GM12872 (cell line): ENCODE data around the gene KCNJ5.

Source experiments
- CTCF ChIP-seq: IDR thresholded peaks from 3 replicates; pipeline ENCODE4 v1.5.1; 2011; ENCODE audit warnings: low read depth, mild to moderate bottlenecking, low read length, moderate library complexity; ENCODE audit not compliant: insufficient read depth

Gene KCNJ5

DNA sequence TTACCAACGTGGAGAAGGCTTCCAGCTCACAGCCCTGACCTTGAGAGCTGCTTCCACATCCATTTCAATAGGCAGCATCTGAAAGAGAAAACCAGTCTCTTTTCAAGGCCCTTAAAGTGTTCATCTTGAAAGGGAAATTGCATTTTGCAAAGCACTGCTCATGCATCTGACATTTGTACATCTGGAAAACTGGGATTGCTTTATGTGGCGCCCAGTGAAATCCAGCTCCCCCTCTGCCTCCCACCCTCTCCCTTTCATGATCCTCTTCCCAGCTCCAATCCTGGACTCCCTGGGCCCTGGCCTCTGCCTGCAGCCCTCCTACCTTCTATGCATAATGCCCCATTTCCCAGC, 34.1 kb downstream of the KCNJ5 start:
- TF ChIP-seq CTCF: no peak

DNA sequence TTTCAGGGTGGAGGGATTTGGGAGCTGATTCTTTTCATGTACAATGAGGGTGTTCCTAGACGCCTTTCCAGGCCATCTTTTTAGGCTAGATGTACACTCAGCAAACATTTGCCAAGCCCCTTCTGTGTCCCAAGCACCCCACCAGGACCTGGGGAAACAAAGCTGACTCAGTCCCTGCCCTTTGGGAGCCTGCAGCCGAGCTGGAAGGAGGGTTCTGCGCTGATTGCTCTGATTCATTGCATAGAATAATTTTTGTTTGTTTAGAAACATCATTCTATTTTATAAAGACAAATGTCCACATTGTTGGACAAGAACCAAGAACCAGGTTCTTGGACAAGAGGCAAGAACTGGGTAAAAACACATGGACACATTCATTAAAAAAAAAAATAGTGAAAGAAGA, 34.8 kb downstream of the KCNJ5 start:
- no peak for TF ChIP-seq CTCF

GRCh38 chr11:128926437-128927107, 35.4 kb downstream of the KCNJ5 start:
- TF ChIP-seq CTCF: no peak

GRCh38 chr11:128927108-128927461, 35.9 kb downstream of the KCNJ5 start:
- no peak for TF ChIP-seq CTCF

DNA sequence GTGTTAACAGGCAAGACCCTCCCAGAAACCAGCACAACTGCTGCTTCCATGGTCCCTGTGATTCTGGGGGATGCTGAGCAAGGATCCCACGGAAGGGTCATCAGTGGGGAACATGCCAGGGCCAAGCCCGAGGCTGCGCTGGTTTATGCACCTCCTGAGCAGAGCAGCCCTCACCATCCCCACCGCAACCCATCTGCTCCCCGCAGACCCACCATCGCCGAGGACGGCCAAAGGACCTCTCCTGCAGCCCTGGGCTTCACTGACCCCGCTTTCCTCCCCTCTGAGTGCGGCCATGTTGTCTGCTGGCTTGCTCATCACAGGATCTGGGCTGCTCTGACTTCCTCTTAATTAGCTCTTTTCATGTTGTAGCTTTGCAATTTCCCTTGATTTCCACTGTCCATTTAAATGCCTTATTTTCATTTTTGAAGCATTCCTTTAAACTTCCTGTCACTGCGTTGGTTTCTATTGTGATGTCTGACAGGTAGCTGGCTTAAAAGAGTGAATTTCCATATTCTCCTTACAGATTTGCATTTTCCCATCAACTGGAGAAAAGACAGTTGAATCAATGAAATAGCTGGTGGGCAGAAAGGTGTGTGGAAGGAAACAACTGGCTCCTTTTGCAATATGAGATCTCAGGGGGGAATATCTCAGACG, 36.7 kb downstream of the KCNJ5 start:
- TF ChIP-seq CTCF: no peak

DNA sequence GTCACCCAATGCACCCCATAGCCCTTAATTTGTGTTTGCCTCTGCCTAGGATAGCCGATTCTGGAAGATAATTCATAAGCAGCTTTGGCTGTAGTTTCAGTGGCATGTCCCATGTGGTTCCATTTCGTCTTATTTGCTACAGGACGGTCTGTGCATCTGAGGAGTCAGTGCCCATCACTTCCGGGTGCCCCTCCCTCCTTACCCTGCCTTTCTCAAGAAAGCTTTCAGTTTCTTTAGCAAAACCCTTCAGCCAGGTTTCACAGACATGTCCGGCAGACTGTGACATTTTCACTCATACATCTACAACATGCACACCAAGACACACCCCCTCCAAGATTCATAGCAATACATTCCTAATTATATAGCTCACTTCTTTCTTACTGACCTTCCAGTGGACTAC, 37.2 kb downstream of the KCNJ5 start:
- no peak for TF ChIP-seq CTCF

DNA sequence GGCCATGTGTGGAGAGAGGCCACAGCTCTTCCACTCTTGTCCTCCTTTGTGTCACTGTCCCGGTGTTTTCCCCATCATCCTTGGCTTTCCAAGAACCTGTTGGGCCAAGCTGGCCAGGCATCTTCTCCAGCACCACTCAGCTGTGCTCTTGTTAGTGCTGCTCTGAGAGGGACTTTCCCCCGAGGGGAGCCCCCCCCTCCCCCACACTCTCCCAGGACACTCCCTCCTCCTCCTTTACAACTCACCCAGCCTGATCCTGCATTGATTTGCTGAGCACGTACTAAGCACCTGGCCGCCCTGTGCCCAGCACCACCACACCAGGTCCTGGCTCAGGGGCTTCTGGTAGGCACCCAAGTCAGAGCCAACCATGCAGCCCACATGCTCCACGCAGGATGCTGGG, 38.3 kb downstream of the KCNJ5 start:
- TF ChIP-seq CTCF: no peak
